SHP77 treated with DMSO at 0.1 percent for 48 hours (cell line): Measurements from ENCODE around the gene TP63.
"Not testable (repeated sequence)": the region's sequence is repeated elsewhere in the genome, so short reads cannot be mapped to it uniquely, and the experiment has no call there.

Experiments used
- DNase-seq: peaks from one replicate; lab custom pipeline; 2025; lab: John Stamatoyannopoulos, UW

Gene TP63

GRCh38 chr3:189626286-189626685 lies 4.9 kb upstream of the TP63 start:
- DNase-seq: no peak

GRCh38 chr3:189629803-189630455 lies 1.3 kb upstream of the TP63 start:
- DNase-seq: no peak

- DNase-seq: no peak
These were observed 319 bp upstream of the TP63 start for GRCh38 chr3:189630767-189631372.

- DNase-seq: no peak
These were observed 220 bp downstream of the TP63 start for GRCh38 chr3:189631409-189631808.

- no peak for DNase-seq
These were observed 1.1 kb downstream of the TP63 start for GRCh38 chr3:189632242-189632641.

GRCh38 chr3:189635339-189635738 lies 4.2 kb downstream of the TP63 start:
- DNase-seq: no peak

GRCh38 chr3:189636048-189636447 lies 4.9 kb downstream of the TP63 start:
- DNase-seq: no peak

GRCh38 chr3:189637750-189638149 lies 6.6 kb downstream of the TP63 start:
- DNase-seq: no peak

GRCh38 chr3:189638276-189639031 lies 7.3 kb downstream of the TP63 start:
- DNase-seq: no peak

GRCh38 chr3:189641776-189642175 lies 10.6 kb downstream of the TP63 start:
- no peak for DNase-seq

GRCh38 chr3:189646853-189647542 lies 15.8 kb downstream of the TP63 start:
- no peak for DNase-seq

GRCh38 chr3:189652042-189652441 lies 20.9 kb downstream of the TP63 start:
- no peak for DNase-seq

GRCh38 chr3:189655617-189656016 lies 24.4 kb downstream of the TP63 start:
- no peak for DNase-seq

GRCh38 chr3:189659571-189659970 lies 28.4 kb downstream of the TP63 start:
- no peak for DNase-seq

GRCh38 chr3:189664311-189664710 lies 33.1 kb downstream of the TP63 start:
- DNase-seq: no peak

GRCh38 chr3:189672346-189672745 lies 41.2 kb downstream of the TP63 start:
- DNase-seq: not testable (repeated sequence)

- no peak for DNase-seq
These were observed 42.3 kb downstream of the TP63 start for GRCh38 chr3:189673535-189673934.

GRCh38 chr3:189674249-189674913 lies 43.2 kb downstream of the TP63 start:
- no peak for DNase-seq

GRCh38 chr3:189677667-189678066 lies 46.5 kb downstream of the TP63 start:
- DNase-seq: no peak

GRCh38 chr3:189680723-189681122 lies 49.5 kb downstream of the TP63 start:
- DNase-seq: no peak

GRCh38 chr3:189683546-189684255 lies 52.5 kb downstream of the TP63 start:
- peak; percentile 4 for DNase-seq
